GM18951 (cell line): ENCODE data around the gene FADS6.

Source experiments
- POLR2A ChIP-seq: IDR thresholded peaks from 4 replicates; pipeline ENCODE4 v1.6.1; 2011; ENCODE audit warnings: mild to moderate bottlenecking; ENCODE audit not compliant: insufficient read length, insufficient read depth; ENCODE audit errors: extremely low read depth
- in situ Hi-C: fragments of 300-500 bp; cut with MboI; formaldehyde crosslinking; loops from one replicate; pipeline ENCODE4 v1.12.0; 2022; ENCODE audit warnings: low sequenced_read_pairs, mixed read lengths, inconsistent platforms; ENCODE audit not compliant: unreplicated experiment

FADS6 gene

DNA sequence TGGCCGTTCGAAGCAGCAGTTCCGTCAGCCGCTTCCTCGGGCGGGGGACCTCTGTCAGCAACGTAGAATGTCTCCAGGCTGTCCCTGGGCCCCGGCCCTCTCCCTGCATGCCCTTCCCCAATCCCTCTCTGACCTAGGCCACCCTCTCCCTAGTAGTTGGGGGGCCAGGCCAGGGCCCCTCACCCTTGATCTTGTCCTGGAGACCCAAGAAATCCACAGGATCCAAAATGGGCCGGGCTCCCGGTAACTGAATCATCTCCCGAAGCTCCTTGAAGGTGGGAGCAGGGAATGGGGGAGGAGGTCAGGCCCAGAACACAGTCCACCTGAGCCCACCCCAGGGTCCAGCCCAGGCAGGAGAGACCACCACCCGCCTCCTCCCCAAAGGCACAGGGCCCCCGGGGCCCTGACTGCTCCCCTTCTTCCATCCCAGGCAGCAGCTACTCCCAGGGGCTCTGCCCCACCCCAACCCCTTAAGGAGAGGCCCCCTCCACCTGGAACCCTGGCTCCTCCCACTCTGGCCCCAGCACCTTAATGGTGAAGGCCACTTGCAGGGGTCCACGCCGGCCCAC is 29.1 kb downstream of the FADS6 start:
- TF ChIP-seq POLR2A, result no peak
- in situ Hi-C loops, result no loop called here

DNA sequence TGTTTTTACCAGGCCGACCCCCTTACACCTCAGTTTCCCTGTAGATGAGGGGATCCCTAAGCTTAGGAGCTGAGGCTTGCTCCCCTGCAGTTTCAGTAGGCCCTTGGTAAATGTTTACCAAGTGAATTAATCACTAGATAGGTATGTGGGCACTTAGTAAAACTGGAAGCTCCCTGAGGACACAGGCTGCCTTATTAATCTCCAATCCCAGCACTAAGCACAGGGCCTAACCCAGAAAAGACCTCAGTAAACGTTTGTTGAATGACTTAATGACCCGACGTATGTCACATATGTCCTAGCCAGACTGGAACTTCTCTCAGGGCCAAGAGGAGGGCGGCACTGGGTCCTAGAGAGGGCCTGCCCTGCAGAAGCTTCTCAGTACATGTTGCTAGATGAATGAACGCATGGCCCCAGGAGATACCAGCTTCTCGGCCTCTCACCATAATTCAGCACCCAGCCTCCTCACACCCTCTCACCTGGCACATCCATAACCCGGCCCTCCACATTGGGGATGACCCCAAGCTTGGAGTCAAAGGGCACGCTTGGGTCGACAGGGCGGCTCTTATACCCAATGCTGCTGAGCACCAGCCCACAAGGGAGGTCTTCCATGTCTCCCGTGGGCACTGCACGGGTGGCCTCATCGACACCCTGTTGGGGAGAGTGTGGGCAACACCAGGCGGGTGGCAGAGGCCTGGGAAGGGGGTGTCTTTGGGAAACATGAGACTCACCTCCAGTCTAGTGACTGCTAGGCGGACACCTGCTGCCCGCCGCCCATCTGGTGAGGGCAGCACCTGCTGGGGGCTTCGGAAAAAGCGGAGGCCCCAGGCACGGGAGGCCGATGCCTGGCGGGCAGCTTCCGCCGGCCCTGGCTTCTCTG is 29.8 kb downstream of the FADS6 start:
- in situ Hi-C loops, result no loop called here
- TF ChIP-seq POLR2A, result no peak

GRCh38 chr17:74862919-74863318 is 30.5 kb downstream of the FADS6 start:
- TF ChIP-seq POLR2A, result no peak
- in situ Hi-C loops, result no loop called here

DNA sequence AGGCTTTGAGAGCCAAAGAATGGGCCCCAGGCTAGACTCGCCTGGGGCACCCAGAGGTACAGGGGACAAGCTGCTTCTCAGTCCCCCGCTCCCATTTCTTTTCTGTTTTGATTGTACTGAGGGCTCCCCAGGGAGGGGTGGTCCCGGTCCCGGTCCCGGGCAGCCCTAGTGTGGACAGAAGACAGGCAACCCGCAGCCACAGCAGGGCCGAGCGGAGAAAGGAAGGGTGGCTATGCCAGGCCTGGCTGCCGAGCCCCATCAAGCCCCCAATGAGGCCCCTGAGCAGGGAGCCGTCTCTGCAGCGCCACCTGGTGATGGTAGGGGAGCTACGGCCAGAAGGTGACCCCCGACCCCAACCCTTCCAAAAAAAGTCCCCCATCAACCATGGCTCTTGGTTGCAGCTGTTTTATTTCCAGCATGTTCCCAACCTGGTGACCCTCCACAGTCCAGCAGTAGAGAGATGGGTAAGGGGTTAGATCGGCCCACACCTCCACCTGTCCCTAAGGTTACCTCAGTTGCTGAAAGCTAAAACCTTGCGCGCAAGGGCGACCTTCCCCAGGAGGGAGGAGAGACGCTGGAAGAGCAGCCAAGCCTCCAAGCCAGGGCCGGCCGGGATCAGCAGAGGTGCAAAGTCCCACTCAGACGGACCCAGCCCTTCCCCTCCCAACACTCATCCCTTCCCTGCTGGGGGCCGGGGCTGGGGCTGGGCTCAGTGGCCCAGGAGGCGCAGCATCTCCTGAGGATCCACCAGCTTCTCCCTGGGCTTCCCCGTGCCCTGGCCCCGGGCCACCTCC is 31.1 kb downstream of the FADS6 start:
- TF ChIP-seq POLR2A, result no peak
- in situ Hi-C loops, result no loop called here

DNA sequence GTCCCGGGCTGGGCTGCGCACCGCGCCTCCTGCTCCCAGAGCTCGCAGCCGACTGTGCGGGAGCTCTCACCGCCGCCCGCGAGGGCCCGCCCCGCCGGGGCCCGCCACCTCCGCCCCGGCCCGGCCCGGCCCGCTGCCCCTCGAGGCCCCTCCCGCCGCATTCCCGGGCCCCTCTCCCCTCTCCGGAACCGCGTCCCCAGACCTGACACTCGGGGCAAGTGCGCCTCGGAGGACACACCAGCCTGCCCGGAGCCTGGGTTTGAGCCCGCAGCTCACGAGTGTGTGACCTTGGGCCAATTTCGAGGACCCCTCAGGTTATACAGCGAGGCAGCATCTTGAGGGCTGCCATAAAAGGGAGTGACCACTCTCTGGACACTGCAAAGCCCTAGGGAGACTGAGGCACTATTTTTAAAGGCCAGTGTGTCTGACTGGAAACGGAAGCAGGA is 31.7 kb downstream of the FADS6 start:
- TF ChIP-seq POLR2A, result no peak

DNA sequence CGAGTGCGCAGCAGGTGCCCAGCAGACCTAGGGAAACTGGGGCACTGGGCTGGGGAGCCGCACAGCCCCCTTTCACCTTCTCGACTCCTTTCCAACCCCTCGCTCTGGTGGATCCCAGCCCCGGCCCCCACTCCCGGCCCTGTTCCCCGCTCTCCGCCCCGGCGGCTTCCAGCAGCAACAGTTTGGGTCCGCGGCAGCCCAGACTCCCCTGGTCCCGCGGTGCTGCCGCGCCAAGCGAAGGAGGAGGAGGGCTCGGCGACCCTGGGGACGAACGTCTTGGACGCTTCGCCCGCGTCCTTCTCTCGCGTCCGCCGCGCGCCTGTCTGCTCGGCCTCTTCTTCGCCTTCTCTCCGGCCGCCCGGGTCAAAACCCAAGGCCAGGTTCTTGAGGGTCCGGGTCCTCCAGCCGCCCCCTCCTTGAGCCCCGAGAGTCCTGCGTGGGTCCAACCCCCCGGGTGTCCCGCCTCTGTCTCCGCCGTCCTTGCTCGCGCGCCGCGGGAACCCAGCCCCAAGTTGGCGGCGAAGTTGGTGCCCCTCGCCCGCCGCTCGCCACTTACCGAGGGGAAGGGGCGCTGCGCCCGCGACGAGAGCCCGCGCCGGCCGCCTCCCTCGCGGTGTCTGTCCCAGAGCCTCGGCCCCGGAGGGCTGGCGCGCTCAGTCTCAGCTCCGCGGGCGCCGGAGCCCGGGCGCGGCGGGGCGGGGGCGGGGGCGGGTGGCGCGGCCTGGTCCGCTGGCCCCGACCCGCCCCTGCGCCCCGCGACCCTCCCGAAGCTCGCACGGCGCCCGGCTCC is 32.4 kb downstream of the FADS6 start:
- TF ChIP-seq POLR2A, result no peak
- in situ Hi-C loops, result no loop called here

More for the DNA sequence above, 31.7 kb downstream of the FADS6 start:
- in situ Hi-C loops, result no loop called here

GRCh38 chr17:74860229-74860871 is 33.1 kb downstream of the FADS6 start:
- in situ Hi-C loops, result no loop called here
- TF ChIP-seq POLR2A, result no peak

- in situ Hi-C loops, result no loop called here
- no peak for TF ChIP-seq POLR2A
Measured at GRCh38 chr17:74859459-74860228, 33.8 kb downstream of the FADS6 start, which contains the start of gene GRIN2C. TSS of gene GRIN2C (minus strand) at chr17:74859885. CDS start at chr17:74855092, 4,793 bp downstream.

- in situ Hi-C loops, result no loop called here
- TF ChIP-seq POLR2A, result no peak
Measured at GRCh38 chr17:74858672-74859458, 34.6 kb downstream of the FADS6 start.

- no peak for TF ChIP-seq POLR2A
- in situ Hi-C loops, result no loop called here
Measured at GRCh38 chr17:74857191-74857590, 36.2 kb downstream of the FADS6 start.

- in situ Hi-C loops, result no loop called here
- no peak for TF ChIP-seq POLR2A
Measured at GRCh38 chr17:74856112-74856511, 37.3 kb downstream of the FADS6 start.
